Vagina (tissue), 2 donors: Measurements from ENCODE around the gene B4GALNT3.

Source experiments
- POLR2A ChIP-seq, 2 donors: fragments of 450-650 bp; IDR thresholded peaks; one replicate each; pipeline ENCODE4 v1.6.1; 2017; ENCODE audit warnings: antibody characterized with exemption in 2 of 2, mild to moderate bottlenecking in 2 of 2, moderate library complexity in 2 of 2
- POLR2AphosphoS5 ChIP-seq, 2 donors: sonication (generic); formaldehyde crosslinking; IDR thresholded peaks; one replicate each; pipeline ENCODE4 v1.9.0; 2017; ENCODE audit warnings: antibody characterized with exemption in 2 of 2, mild to moderate bottlenecking in 2 of 2, low read depth in 1 of 2; ENCODE audit not compliant: insufficient read depth in 1 of 2
- TF ChIP-seq, protein P1 (sequence below), 3 experiments: fragments of 450-650 bp in 2 of 3; fragments of 200-600 bp in 1 of 3; sonication (generic) in 1 of 3; IDR thresholded peaks; one replicate each; pipeline ENCODE4 v1.5.1; 2017 to 2019; ENCODE audit warnings: antibody characterized with exemption in 3 of 3, mild to moderate bottlenecking in 2 of 3, moderate library complexity in 2 of 3

DNA sequence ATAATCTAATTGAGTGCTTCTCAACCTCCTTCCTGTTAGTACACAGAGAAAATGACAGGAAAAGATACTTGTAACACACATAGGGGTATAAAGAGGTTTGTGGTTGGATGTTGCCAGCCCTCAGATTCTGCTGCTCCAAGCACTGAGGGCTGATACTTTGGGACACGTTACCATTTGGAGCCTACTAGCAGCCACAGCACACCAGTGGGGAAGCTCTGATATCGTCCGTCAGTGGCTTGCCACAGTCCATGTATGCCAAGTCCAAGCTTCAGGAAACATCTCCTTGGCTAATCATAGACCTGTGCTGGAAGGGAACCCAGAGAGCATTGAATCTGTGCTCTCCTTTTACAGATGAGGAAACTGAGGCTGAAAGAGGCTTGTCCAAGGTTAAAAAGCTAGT lies 22.3 kb downstream of the B4GALNT3 start:
- TF ChIP-seq, protein P1, sequence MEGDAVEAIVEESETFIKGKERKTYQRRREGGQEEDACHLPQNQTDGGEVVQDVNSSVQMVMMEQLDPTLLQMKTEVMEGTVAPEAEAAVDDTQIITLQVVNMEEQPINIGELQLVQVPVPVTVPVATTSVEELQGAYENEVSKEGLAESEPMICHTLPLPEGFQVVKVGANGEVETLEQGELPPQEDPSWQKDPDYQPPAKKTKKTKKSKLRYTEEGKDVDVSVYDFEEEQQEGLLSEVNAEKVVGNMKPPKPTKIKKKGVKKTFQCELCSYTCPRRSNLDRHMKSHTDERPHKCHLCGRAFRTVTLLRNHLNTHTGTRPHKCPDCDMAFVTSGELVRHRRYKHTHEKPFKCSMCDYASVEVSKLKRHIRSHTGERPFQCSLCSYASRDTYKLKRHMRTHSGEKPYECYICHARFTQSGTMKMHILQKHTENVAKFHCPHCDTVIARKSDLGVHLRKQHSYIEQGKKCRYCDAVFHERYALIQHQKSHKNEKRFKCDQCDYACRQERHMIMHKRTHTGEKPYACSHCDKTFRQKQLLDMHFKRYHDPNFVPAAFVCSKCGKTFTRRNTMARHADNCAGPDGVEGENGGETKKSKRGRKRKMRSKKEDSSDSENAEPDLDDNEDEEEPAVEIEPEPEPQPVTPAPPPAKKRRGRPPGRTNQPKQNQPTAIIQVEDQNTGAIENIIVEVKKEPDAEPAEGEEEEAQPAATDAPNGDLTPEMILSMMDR (IDR thresholded peaks at IDR 0.05), result no peak
- no peak for TF ChIP-seq POLR2A (IDR thresholded peaks at IDR 0.05)
- no peak for TF ChIP-seq POLR2AphosphoS5 (IDR thresholded peaks at IDR 0.05; ENCODE audit: insufficient read depth in 1 of 2, low read depth in 1 of 2)
